HEK293 (cell line): Measurements from ENCODE around the gene CEPT1.

Source experiments
- CTCF ChIA-PET: fragments of 350-600 bp; formaldehyde crosslinking; extraction: SDS; loops from one replicate; lab custom pipeline; 2021; ENCODE audit warnings: antibody characterized with exemption; lab: Yijun Ruan, JAX
- POLR2A ChIA-PET: fragments of 300-600 bp; formaldehyde crosslinking; extraction: SDS; loops from one replicate; lab custom pipeline; 2020; ENCODE audit warnings: antibody characterized with exemption, inconsistent platforms; lab: Yijun Ruan, JAX
- H3K27ac ChIP-seq: fragments of 200-500 bp; sonication (Bioruptor generic); 2 replicates; pipeline ENCODE4 v1.5.1; 2014; ENCODE audit warnings: low read depth, low read length, control low read depth, inconsistent platforms; ENCODE audit errors: extremely low read depth
- H3K36me3 ChIP-seq, 2 experiments: fragments of 200-500 bp in 1 of 2; sonication (Bioruptor generic) in 1 of 2; 1 replicate in 1 of 2; 2 replicates in 1 of 2; pipeline ENCODE4 v1.5.1; 2014 to 2017; ENCODE audit warnings: inconsistent platforms in 2 of 2, low read length in 2 of 2; ENCODE audit not compliant: control insufficient read depth in 2 of 2, insufficient read depth in 1 of 2
- H3K4me1 ChIP-seq: fragments of 200-500 bp; sonication (Bioruptor generic); 2 replicates; pipeline ENCODE4 v1.5.1; 2014; ENCODE audit warnings: mild to moderate bottlenecking, low read length, inconsistent platforms; ENCODE audit not compliant: control insufficient read depth, insufficient read depth
- H3K4me3 ChIP-seq: 2 replicates; pipeline ENCODE4 v1.5.1; 2011; ENCODE audit warnings: low read depth, mild to moderate bottlenecking, control low read depth, low read length, moderate library complexity
- H3K9me3 ChIP-seq: fragments of 200-500 bp; sonication (Bioruptor generic); 2 replicates; pipeline ENCODE4 v1.5.1; 2014; ENCODE audit warnings: low read depth, low read length, inconsistent platforms; ENCODE audit not compliant: control insufficient read depth, insufficient read depth
- HIC1 ChIP-seq: fragments of 450-650 bp; formaldehyde crosslinking; IDR thresholded peaks from 2 replicates; pipeline ENCODE4 v1.5.1; 2016; ENCODE audit warnings: missing biosample characterization, missing genetic modification characterization
- KLF16 ChIP-seq: fragments of 450-650 bp; formaldehyde crosslinking; IDR thresholded peaks from 2 replicates; pipeline ENCODE4 v1.5.1; 2017; ENCODE audit warnings: missing biosample characterization, missing genetic modification characterization
- OVOL3 ChIP-seq: fragments of 450-650 bp; formaldehyde crosslinking; IDR thresholded peaks from 2 replicates; pipeline ENCODE4 v1.5.1; 2016; ENCODE audit warnings: missing biosample characterization, missing genetic modification characterization
- PATZ1 ChIP-seq: fragments of 450-650 bp; formaldehyde crosslinking; IDR thresholded peaks from 2 replicates; pipeline ENCODE4 v1.5.1; 2016; ENCODE audit warnings: missing biosample characterization, missing genetic modification characterization
- SCRT2 ChIP-seq: fragments of 450-650 bp; formaldehyde crosslinking; IDR thresholded peaks from 2 replicates; pipeline ENCODE4 v1.5.1; 2016; ENCODE audit warnings: missing biosample characterization, missing genetic modification characterization
- SP7 ChIP-seq: fragments of 450-650 bp; formaldehyde crosslinking; IDR thresholded peaks from 2 replicates; pipeline ENCODE4 v1.5.1; 2016; ENCODE audit warnings: missing biosample characterization, missing genetic modification characterization
- TRIM28 ChIP-seq: IDR thresholded peaks from 2 replicates; pipeline ENCODE4 v1.6.1; 2011; ENCODE audit warnings: low read length, control low read depth, borderline replicate concordance
- ZBTB17 ChIP-seq: fragments of 450-650 bp; formaldehyde crosslinking; IDR thresholded peaks from 2 replicates; pipeline ENCODE4 v1.5.1; 2016; ENCODE audit warnings: missing biosample characterization, missing genetic modification characterization
- ZBTB21 ChIP-seq: fragments of 450-650 bp; formaldehyde crosslinking; IDR thresholded peaks from 2 replicates; pipeline ENCODE4 v1.5.1; 2017; ENCODE audit warnings: missing biosample characterization, missing genetic modification characterization
- ZNF24 ChIP-seq: fragments of 450-650 bp; formaldehyde crosslinking; IDR thresholded peaks from 2 replicates; pipeline ENCODE4 v1.5.1; 2016; ENCODE audit warnings: missing biosample characterization, missing genetic modification characterization
- ZNF302 ChIP-seq: fragments of 450-650 bp; formaldehyde crosslinking; IDR thresholded peaks from 2 replicates; pipeline ENCODE4 v1.5.1; 2016; ENCODE audit warnings: missing biosample characterization, missing genetic modification characterization, low read depth
- ZNF341 ChIP-seq: fragments of 450-650 bp; formaldehyde crosslinking; IDR thresholded peaks from 2 replicates; pipeline ENCODE4; 2016; ENCODE audit warnings: low read depth, missing biosample characterization, missing genetic modification characterization
- ZNF366 ChIP-seq: fragments of 450-650 bp; formaldehyde crosslinking; conservative IDR thresholded peaks from 2 replicates; pipeline ENCODE4 v1.5.1; 2016; ENCODE audit warnings: missing biosample characterization, missing genetic modification characterization
- ZNF398 ChIP-seq: fragments of 450-650 bp; formaldehyde crosslinking; IDR thresholded peaks from 2 replicates; pipeline ENCODE4 v1.5.1; 2017; ENCODE audit warnings: missing biosample characterization, missing genetic modification characterization
- ZNF449 ChIP-seq: fragments of 450-650 bp; formaldehyde crosslinking; IDR thresholded peaks from 2 replicates; pipeline ENCODE4 v1.5.1; 2017; ENCODE audit warnings: missing biosample characterization, mild to moderate bottlenecking, missing genetic modification characterization, moderate library complexity
- ZNF549 ChIP-seq: fragments of 450-650 bp; IDR thresholded peaks from 2 replicates; pipeline ENCODE4 v1.5.1; 2018; ENCODE audit warnings: missing biosample characterization, missing genetic modification characterization, mild to moderate bottlenecking, inconsistent platforms, moderate library complexity
- ZNF610 ChIP-seq: fragments of 450-650 bp; formaldehyde crosslinking; IDR thresholded peaks from 2 replicates; pipeline ENCODE4 v1.5.1; 2016; ENCODE audit warnings: missing biosample characterization, missing genetic modification characterization, borderline replicate concordance
- ZNF626 ChIP-seq: fragments of 450-650 bp; sonication (Bioruptor Pico); formaldehyde crosslinking; IDR thresholded peaks from 2 replicates; pipeline ENCODE4 v1.5.1; 2018; ENCODE audit warnings: missing biosample characterization, missing genetic modification characterization, inconsistent platforms
- ZNF654 ChIP-seq: fragments of 450-650 bp; formaldehyde crosslinking; IDR thresholded peaks from 2 replicates; pipeline ENCODE4 v1.5.1; 2016; ENCODE audit warnings: low read depth, missing biosample characterization, missing genetic modification characterization
- ZNF660 ChIP-seq: fragments of 450-650 bp; IDR thresholded peaks from 2 replicates; pipeline ENCODE4 v1.5.1; 2018; ENCODE audit warnings: missing biosample characterization, mild to moderate bottlenecking, missing genetic modification characterization
- ZNF76 ChIP-seq: fragments of 450-650 bp; formaldehyde crosslinking; IDR thresholded peaks from 2 replicates; pipeline ENCODE4; 2016; ENCODE audit warnings: low read depth, missing biosample characterization, missing genetic modification characterization, borderline replicate concordance
- ZNF785 ChIP-seq: fragments of 450-650 bp; formaldehyde crosslinking; IDR thresholded peaks from 2 replicates; pipeline ENCODE4 v1.5.1; 2016; ENCODE audit warnings: missing biosample characterization, missing genetic modification characterization
- ZNF837 ChIP-seq: fragments of 450-650 bp; formaldehyde crosslinking; IDR thresholded peaks from 2 replicates; pipeline ENCODE4 v1.5.1; 2016; ENCODE audit warnings: missing biosample characterization, missing genetic modification characterization

The CEPT1 gene

GRCh38 chr1:111221276-111221632 is 81.2 kb downstream of the CEPT1 start (continued):
- TF ChIP-seq ZNF660 (0 out of 2 replicates have a peak, but pooled peaks have one; percentile 18), HIC1 (tag by site-specific recombination) (peak; percentile 37; the same call in 1 of the 2 replicates), TRIM28 (peak; percentile 18; the same call in 1 of the 2 replicates), ZNF449 (tag by site-specific recombination) (peak; percentile 66; the same call in 1 of the 2 replicates)

- CTCF ChIA-PET: interaction anchor here (0.7 to 7.0 kb wide), 8 partner anchors 20 to 686 kb away, joined by 3 to 115 read pairs (median 4); no protein-coding TSS in a partner anchor
- Histone ChIP-seq H3K27ac (no peak overlapping the region), H3K4me1 (no peaks in the 10 kb centered on the region), H3K9me3 (no peaks in the 10 kb centered on the region), H3K36me3 (no peaks in the 10 kb centered on the region), H3K4me3 (no peak overlapping the region)
- POLR2A ChIA-PET: no interaction called here
- peak; percentile 73 for TF ChIP-seq ZBTB17 (tag by site-specific recombination)
- TF ChIP-seq ZNF626 (tag by site-specific recombination): no peak
- TF ChIP-seq PATZ1 (tag by site-specific recombination): 0 out of 2 replicates have a peak, but pooled peaks have one; percentile 3
- TF ChIP-seq ZNF398: peak; percentile 6; the same call in 1 of the 2 replicates
Measured at GRCh38 chr1:111221633-111222291, 81.7 kb downstream of the CEPT1 start.

- POLR2A ChIA-PET: no interaction called here
- Histone ChIP-seq H3K36me3 (no peaks in the 10 kb centered on the region), H3K4me1 (no peaks in the 10 kb centered on the region), H3K9me3 (no peaks in the 10 kb centered on the region), H3K27ac (no peak overlapping the region), H3K4me3 (no peak overlapping the region)
- CTCF ChIA-PET: interaction anchor here (0.6 to 7.0 kb wide), 21 partner anchors 8 to 547 kb away, joined by 3 to 115 read pairs (median 5); no protein-coding TSS in a partner anchor
- TF ChIP-seq ZBTB21 (tag by site-specific recombination): peak; percentile 58
- no peak for TF ChIP-seq ZNF837 (tag by site-specific recombination)
- TF ChIP-seq ZNF785 (tag by site-specific recombination): no peak
- TF ChIP-seq ZNF610 (tag by site-specific recombination): no peak
- no peak for TF ChIP-seq ZNF549 (tag by site-specific recombination)
- TF ChIP-seq SCRT2 (tag by site-specific recombination): 0 out of 2 replicates have a peak, but pooled peaks have one; percentile 13
- TF ChIP-seq ZNF654 (tag by site-specific recombination): peak; percentile 95
- TF ChIP-seq ZNF76 (tag by site-specific recombination): no peak
- TF ChIP-seq ZNF341 (tag by site-specific recombination): 0 out of 2 replicates have a peak, but pooled peaks have one; percentile 31
- no peak for TF ChIP-seq OVOL3 (tag by site-specific recombination)
- 0 out of 2 replicates have a peak, but pooled peaks have one; percentile 28 for TF ChIP-seq SP7 (tag by site-specific recombination)
- no peak for TF ChIP-seq ZNF302 (tag by site-specific recombination)
- peak; percentile 42 for TF ChIP-seq ZNF366 (tag by site-specific recombination)
- TF ChIP-seq ZNF24 (tag by site-specific recombination): 0 out of 2 replicates have a peak, but pooled peaks have one; percentile 34
- TF ChIP-seq KLF16 (tag by site-specific recombination): no peak
Measured at GRCh38 chr1:111222308-111223125, 82.5 kb downstream of the CEPT1 start.
